ENCODE results near the gene BRDT.
"Not testable (repeated sequence)": the region's sequence is repeated elsewhere in the genome, so short reads cannot be mapped to it uniquely, and the experiment has no call there.

BRDT gene

DNA sequence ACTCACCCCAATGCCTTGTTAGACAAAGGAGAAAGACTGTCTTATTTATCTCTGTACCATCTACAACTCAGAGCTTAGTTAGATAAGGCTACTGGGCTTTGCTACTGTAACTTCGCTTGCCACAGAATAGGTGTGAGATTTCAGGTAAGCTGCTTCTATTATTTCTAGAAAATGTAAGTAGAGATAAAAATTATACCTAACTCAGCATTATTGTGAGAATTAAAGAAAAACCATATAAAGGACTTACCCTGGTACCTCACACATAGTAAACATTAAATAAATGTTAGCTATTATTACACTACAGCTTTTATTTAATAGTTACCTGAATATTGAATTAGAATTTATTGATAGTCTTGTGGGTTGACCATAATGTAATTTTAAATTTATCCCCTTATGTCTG, 44.1 kb downstream of the BRDT start:
- DNase-seq: no peak

DNA sequence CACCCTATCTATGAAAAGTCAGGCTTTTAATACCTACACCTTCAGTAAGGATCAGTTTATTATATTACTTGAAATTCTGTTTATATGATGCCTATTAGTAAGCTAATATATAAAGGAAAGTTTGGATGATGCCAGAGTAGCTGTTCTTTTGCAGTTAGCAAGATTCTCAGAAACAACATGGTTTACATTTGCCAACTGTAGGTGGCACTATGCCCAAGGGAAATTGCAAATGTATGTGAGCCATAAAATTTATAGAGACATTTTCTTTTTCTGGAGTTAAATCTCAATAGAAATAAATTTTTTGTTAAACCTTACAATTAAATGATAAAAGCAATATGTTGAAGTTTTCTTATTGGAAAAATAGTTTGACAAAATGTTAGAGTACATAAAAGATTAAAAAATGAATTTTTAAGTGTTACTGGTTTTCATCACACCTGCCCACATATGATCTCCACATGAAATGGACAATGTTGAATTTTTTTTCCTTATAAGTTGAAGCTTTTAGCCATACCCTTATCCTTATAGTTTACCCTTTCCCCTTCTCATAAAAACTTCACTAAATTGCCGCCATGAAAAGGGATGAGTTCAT, 48.5 kb downstream of the BRDT start:
- peak; percentile 54 for DNase-seq

DNA sequence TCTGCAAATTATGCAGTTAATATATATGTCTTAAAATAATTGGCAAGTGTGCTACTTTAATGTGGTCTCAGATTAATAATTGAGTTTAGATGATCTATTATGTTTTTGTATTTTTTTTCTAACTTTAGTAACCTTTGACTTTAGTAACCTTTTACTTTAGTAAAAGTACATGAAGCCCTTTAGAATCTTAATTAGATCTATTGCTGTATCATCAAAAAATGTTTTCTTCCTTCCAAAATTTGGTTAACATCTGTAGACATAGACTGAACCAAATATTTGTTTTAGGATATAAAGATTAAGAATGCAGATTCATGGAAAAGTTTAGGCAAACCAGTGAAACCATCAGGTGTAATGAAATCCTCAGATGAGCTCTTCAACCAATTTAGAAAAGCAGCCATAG, 54.9 kb downstream of the BRDT start:
- DNase-seq: no peak

DNA sequence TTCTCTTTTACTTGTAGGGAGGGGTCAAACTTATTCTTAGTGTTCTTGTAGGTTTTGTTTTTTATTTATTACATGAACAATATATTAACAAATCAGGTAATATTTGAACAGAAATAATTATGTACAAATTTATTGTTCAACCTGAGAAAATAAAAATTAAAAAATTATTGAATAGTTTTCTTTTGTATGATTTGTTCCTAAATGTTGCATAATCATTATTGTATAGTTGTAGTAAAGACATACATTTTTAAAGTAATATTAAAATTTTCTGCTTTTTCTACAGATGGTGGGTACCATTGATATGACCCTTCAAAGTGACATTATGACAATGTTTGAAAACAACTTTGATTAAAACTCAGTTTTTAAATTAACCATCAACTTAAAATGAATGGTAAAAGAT, 64.7 kb downstream of the BRDT start:
- DNase-seq: no peak

DNA sequence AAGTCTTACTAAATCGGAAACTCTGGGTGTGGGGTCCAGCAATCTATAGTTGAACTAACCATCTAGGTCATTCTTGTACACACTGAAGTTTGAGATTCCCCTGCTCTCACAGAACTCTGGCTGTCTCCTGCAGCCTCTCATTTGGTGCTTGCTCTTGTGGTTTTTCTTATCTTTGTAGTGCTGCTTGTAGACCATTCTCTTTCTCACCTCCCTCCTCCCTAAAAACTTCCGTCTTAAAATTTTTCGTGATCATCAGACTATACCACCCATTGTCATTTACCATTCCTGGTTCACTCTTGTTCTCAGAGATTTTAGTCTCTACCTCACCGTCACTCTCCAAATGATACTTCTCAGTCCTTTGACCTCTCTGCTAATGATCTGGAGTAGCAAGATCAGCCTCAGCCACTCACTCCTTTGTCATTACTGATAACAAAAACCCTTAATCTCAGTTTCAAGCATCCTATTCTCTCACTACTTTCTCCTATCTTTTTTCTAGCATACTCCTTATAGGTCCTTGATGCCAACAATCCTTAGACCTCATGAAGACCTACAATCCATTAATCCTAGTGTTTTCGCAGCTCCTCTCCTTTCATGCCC, 67.6 kb downstream of the BRDT start:
- DNase-seq: peak; percentile 1

DNA sequence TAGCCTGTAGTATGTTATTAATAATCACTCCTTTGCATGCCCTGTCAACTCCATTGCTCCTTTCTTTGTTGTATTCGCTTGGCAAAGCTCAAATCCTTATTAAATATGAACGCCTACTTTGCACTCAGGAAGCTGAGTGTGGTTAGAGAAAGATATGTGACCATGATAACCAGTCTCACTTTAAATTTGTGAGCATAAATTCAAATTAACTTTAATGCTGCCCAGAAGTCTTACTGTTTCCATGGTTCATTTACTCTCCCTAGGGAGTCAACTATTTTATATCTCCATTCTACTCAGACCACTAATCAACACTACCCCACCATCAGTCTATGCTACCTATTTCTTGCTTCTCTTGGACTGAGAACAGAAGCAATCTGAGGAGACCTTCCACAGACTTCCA, 68.5 kb downstream of the BRDT start:
- DNase-seq: no peak

DNA sequence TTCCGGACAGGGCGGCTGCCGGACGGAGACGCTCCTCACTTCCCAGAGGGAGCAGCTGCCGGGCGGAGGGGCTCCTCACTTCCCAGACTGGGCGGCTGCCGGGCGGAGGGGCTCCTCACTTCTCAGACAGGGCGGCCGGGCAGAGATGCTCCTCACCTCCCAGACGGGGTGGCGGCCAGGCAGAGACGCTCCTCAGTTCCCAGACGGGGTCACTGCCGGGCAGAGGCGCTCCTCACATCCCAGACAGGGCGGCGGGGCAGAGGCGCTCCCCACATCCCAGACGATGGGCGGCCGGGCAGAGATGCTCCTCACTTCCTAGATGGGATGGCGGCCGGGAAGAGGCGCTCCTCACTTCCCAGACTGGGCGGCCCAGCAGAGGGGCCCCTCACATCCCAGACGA, 76.8 kb downstream of the BRDT start:
- not testable (repeated sequence) for DNase-seq

DNA sequence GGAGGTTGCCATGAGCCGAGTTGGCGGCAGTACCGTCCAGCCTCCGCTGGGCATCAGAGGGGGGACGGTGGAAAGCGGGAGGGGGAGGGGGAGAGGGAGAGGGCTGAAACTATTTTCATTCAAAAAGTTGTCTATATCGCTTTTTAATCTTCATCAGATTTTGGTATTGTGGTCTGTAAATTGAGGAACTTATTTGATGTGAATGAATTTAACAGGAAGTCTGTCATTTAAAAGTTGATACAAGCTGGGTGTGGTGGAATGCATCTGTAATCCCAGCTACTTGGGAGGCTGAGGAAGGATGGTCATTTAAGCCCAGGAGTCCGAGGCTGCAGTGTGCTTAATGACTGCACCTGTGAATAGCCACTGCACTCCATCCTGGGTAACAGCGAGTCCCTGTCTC, 77.6 kb downstream of the BRDT start:
- no peak for DNase-seq

DNA sequence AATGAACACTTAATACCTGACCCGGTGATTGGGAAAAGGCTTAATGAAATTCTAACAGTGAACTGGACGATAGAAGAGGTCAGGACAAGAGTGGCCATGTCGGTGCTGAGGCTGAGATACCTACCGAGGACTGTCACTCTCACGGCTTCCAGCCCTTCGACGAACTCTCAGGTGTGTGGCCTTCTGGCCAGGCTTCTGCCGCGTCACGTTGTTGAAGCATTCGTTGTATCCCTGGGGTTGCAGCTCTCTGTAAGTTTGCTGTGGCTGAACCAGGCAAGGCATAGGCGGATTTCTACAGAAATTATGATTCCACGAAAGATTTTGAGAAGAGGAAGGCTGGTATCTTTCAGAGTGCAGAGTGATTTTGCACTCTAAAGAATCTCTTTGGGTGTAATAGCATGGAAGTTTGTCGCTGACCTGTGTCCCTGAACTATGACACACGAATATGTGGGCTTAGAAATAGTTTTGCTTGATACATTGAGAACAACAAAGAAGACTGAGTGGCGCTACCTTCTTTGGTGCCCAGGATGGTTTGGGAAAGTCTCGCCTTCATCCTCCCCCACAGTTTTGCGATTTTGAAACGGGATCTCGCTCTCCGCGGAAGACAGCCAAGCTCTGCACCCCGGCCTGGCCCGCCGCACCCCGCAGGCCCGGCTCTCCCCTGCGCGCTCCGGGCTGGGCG, 80.2 kb downstream of the BRDT start:
- DNase-seq: no peak

DNA sequence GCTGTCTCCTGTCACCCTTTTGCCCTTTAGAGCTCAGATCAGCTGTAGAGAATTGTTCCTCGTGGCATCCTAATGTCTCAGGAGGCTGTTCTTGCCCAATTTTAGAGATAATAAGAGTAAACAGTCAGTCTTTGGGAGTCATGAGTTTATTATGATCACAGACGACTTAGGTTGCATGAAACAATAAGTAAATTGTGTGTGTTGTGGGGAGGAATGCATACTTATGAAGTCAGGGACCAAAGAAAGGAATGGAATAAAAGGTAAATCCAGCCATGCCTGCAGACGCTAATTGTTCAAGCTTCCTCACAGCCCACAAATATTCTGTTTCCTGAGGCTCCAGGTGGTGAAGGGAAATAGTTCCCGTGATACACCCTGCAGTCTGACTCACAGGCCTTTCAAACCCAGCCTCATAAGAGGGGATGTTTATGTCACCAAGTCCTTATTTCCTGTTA, 81.5 kb downstream of the BRDT start:
- DNase-seq: peak; percentile 25

DNA sequence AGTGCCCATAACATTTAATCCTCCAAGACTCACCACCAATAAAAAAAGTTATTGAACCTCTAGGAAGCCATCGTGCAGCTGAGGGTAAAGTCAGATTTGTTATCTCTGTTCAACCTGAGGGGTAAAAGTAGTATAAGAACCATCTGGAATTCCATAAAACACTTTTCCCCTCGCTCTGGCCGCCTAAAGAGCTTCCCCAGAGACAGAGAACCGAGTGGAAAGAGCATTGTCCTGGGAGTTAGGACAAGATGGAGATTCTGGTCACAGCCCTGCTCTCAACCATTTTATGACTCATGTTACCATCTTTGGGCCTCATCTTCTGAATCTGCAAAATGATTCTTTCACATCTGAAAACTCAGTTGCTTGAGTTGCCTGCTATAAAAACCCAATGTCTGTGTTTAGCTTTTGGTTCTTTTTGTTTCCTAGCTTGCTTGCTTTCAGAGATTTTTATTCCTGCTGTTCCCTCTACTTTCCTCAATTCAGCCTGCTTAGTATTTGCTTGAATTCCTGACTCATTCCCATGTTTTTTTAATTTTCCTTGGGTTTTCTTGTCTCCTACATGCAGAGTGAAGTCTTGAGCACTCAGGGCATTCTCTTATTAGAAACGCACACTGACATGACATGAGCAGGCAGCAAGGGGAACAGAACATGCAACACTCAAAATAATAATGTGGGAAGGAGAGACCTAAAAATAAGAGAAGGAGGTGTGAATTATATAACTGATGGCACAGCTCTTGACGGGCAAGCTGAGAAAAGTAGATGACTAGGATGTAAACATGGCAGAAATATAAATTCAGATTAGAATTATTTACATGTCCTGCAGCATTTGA, 82.3 kb downstream of the BRDT start:
- no peak for DNase-seq

DNA sequence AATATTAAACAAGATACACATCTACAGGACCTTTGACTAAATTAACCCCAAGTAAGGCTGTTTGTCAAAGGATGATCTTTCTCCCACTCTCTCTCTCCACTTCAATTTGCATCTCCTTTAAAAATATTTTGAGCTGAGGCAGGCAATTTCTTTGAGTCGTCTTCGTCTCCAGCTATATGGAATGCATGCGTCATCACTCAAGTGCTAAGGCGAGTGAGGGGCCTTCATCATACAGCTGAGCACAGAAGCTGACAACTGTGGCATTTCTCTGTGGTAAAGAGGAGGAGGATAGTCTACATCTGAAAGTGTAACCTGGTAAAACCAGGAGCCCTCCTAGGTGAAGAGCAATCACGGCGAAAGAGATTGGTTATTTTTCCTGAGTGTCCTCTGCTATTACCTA, 88.2 kb downstream of the BRDT start:
- no peak for DNase-seq

DNA sequence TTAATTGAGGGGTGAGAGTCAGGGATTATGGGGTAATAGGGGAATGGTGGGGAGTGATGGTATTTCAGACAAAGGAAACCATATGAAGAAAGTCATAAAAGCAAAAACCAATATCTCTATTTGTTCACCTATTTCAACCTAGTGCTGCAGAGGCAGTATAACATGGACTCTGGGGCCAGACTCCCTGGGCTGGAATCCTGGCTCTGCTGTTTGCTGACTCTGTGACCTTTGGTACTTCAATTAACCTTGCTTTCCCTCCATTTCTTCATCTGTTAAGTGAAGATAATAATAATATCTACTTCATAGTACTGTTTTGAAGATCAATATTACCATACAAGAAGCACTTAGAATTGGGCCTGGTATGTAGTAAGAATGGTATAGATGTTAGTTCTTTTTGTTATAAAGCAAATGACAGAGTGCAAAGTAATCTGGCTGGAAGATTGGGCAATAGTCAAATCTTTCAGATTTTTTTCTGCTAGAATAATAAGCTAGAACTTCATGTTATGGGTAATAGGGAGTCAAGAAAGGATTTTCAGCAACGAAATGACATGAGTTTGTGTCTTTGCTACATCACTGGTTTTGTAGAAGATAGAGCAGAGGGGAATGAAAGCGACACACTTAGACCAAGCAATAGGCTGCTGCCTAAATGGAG, 89.6 kb downstream of the BRDT start:
- DNase-seq: no peak

DNA sequence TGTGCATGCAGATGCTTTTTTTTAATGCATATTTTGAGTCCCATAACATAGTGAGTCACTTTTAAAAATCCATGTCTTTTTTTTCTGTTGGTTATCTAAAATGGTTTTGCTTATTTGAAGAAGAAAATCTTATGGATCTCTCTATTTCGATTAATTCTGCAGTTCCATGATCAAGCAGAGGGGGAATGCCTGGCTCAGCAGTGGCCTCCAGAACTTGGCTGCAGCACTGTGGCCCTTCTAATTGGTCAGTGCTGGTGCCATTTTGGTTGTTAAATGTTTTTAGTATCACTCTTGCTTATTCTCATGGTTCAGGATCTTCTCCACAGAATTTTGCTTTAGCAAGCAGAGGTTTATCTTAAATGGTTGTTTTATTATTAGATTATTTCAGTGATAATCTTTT, 91.8 kb downstream of the BRDT start:
- no peak for DNase-seq

DNA sequence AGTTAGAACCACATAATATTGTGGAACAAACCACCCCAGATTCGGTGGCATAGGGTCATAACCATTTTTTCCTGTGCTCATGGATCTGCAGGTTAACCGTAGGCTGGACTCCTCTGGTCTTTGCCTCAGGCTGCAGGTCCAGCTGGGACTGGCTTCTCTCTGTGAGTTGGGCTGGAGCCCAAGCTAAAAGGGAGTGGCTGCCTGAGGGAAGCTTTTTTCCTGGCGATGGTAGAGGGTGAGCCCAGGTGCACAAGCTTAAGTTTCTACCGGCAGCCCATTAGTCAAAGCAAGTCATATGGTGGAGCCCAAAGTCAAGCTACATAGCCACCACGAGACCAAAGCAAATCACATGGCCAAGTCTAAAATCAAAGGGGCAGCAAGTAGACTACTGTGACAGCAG, 94.4 kb downstream of the BRDT start:
- DNase-seq: no peak

DNA sequence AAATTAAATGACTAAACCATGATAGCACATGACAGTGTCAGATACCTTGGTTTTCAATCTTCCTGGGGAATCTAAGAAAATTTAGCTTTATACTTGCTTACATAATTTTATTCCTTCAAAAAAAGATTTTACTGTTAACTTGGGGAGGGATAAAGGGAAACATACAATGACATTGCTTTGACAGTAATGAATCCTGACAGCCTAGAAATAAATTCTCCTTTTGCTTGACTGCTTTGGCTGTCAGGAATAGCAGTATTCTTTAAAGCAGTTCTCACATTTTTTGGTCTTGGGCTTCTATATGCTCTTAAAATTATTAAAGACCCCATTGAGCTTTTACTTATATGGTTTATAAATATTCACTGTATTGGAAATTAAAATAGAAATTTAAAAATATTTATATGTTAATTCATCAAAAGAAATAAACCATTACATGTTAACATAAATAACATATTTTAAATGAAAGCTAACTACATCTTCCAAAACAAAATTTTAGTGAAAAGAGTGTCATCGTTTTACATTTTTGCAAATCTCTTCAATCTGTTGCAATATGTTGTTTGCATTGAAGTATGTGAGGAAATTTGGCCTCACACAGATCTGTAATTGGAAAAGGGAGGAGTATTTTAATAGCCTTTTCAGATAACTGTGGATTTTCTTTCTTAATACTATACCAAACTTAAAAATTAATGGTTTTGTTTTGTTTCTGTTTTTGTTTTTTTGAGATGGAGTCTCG, 96.7 kb downstream of the BRDT start:
- DNase-seq: no peak

DNA sequence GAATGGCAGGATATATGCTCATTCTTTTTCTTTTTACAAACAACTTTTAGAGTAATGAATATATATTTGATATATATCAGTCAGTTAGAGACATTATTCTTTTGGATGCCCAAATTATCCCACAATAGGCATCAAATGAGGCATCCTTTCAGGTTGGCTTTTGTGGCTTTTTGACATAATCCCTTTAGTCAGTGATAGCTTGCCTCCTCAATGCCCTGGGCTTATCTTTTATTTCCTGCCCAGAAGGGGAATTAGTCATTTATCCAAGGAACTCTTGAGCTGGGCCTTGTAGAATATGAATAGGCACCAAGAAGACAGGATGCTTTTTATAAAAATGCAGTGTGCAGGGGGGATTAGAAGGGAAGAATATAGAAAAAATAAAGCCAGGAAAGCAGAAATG, 102.7 kb downstream of the BRDT start:
- no peak for DNase-seq
